ENCODE data around the gene HBP1.
"Not testable (repeated sequence)": the region's sequence is repeated elsewhere in the genome, so short reads cannot be mapped to it uniquely, and the experiment has no call there.

HBP1 gene

GRCh38 chr7:107185716-107186115, 16.9 kb downstream of the HBP1 start:
- no peak for DNase-seq (ENCODE audit: low spot score)

GRCh38 chr7:107186240-107186639, 17.4 kb downstream of the HBP1 start:
- DNase-seq (ENCODE audit: low spot score), result no peak

- DNase-seq (ENCODE audit: low spot score), result no peak
These were observed 19.0 kb downstream of the HBP1 start for GRCh38 chr7:107187774-107188173.

GRCh38 chr7:107190090-107190489, 21.3 kb downstream of the HBP1 start:
- DNase-seq (ENCODE audit: low spot score), result no peak

GRCh38 chr7:107194052-107194451, 25.2 kb downstream of the HBP1 start:
- no peak for DNase-seq (ENCODE audit: low spot score)

- DNase-seq (ENCODE audit: low spot score), result no peak
These were observed 28.2 kb downstream of the HBP1 start for GRCh38 chr7:107196834-107197610.

- DNase-seq (ENCODE audit: low spot score), result no peak
These were observed 33.1 kb downstream of the HBP1 start for GRCh38 chr7:107201795-107202450.

GRCh38 chr7:107203607-107204006, 34.8 kb downstream of the HBP1 start:
- DNase-seq (ENCODE audit: low spot score), result no peak

GRCh38 chr7:107206136-107206535, 37.3 kb downstream of the HBP1 start:
- DNase-seq (ENCODE audit: low spot score), result no peak

- DNase-seq (ENCODE audit: low spot score), result no peak
These were observed 37.9 kb downstream of the HBP1 start for GRCh38 chr7:107206706-107207105.

- DNase-seq (ENCODE audit: low spot score), result no peak
These were observed 38.7 kb downstream of the HBP1 start for GRCh38 chr7:107207459-107207858.

GRCh38 chr7:107208024-107208521, 39.3 kb downstream of the HBP1 start:
- DNase-seq (ENCODE audit: low spot score), result peak; percentile 36

GRCh38 chr7:107208563-107208962, 39.8 kb downstream of the HBP1 start:
- DNase-seq (ENCODE audit: low spot score), result no peak

- DNase-seq (ENCODE audit: low spot score), result no peak
These were observed 40.8 kb downstream of the HBP1 start for GRCh38 chr7:107209565-107209964.

GRCh38 chr7:107210400-107210799, 41.6 kb downstream of the HBP1 start:
- no peak for DNase-seq (ENCODE audit: low spot score)

- no peak for DNase-seq (ENCODE audit: low spot score)
These were observed 43.9 kb downstream of the HBP1 start for GRCh38 chr7:107212725-107213124.

- DNase-seq (ENCODE audit: low spot score), result no peak
These were observed 44.5 kb downstream of the HBP1 start for GRCh38 chr7:107213193-107213788.

GRCh38 chr7:107213945-107214344, 45.1 kb downstream of the HBP1 start:
- DNase-seq (ENCODE audit: low spot score), result no peak

GRCh38 chr7:107219563-107220244, 50.9 kb downstream of the HBP1 start:
- no peak for DNase-seq (ENCODE audit: low spot score)

- no peak for DNase-seq (ENCODE audit: low spot score)
These were observed 51.6 kb downstream of the HBP1 start for GRCh38 chr7:107220356-107220755.

GRCh38 chr7:107220806-107221205, 52.0 kb downstream of the HBP1 start:
- DNase-seq (ENCODE audit: low spot score), result not testable (repeated sequence)

Measured in GM03348 (cell line).